ENCODE data around the gene SH3BP4.
"Not testable (repeated sequence)": the region's sequence is repeated elsewhere in the genome, so short reads cannot be mapped to it uniquely, and the experiment has no call there.

Gene SH3BP4

DNA sequence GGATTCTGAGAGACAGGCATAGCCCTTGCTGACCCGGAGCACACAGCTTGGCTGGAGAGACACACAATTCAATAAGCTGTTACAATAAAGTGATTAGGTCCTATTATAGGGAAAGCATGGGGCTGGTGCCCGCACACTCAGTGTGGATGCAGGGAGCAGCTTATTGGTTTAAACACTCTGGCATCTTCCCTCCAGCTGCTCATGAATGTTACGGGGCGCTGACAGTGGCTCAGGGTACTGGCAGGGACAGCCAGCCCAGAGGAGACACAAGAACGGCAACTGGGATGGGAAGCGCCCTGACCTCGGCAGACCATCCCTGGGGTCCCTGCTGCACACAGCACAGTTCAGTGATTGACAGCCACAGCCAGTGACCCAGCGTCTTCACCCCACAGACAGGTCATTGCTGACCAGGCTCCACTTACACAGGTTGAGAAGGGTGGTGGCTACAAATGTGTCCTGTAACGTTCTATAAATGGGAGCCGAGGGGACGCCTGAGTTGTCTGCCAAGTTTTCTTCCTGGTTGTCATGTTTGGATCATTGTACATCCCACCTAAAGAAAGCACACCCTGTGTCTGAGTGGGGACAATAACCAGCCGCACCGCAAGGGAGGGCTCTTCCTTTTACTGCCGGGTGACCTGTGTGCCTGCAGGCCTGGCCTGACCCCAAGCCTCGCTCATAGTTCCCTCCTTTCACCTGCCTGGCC, 60.3 kb downstream of the SH3BP4 start:
- Histone ChIP-seq H3K4me3 (ENCODE audit: low read length) (no peak overlapping the region), H4K20me1 (ENCODE audit: control insufficient read depth, insufficient read depth, low read depth, low read length) (no peaks in the 10 kb centered on the region), H3K9me2 (replicated peaks; ENCODE audit: control insufficient read depth, low read length) (no peaks in the 10 kb centered on the region), H3K4me1 (ENCODE audit: control insufficient read depth, low read length) (no peaks in the 10 kb centered on the region), H3K4me2 (ENCODE audit: low read length) (no peak overlapping the region), H3K36me3 (ENCODE audit: control insufficient read depth, low read length) (no peaks in the 10 kb centered on the region), H3K79me2 (ENCODE audit: control insufficient read depth, low read length) (no peaks in the 10 kb centered on the region), H3F3A (ENCODE audit: control insufficient read depth, insufficient read depth) (no peaks in the 10 kb centered on the region), H3K27ac (ENCODE audit: low read depth, low read length) (no peak overlapping the region), H3K27me3 (ENCODE audit: control insufficient read depth, low read length) (no peaks in the 10 kb centered on the region), H3K9me3 (ENCODE audit: control insufficient read depth, insufficient read depth, low read length) (no peaks in the 10 kb centered on the region; the same call in 1 of the 2 replicates)
- TF ChIP-seq EZH2phosphoT487 (IDR thresholded peaks at IDR 0.05; ENCODE audit: borderline replicate concordance, low read length), result no peak
- TF ChIP-seq, protein P1, sequence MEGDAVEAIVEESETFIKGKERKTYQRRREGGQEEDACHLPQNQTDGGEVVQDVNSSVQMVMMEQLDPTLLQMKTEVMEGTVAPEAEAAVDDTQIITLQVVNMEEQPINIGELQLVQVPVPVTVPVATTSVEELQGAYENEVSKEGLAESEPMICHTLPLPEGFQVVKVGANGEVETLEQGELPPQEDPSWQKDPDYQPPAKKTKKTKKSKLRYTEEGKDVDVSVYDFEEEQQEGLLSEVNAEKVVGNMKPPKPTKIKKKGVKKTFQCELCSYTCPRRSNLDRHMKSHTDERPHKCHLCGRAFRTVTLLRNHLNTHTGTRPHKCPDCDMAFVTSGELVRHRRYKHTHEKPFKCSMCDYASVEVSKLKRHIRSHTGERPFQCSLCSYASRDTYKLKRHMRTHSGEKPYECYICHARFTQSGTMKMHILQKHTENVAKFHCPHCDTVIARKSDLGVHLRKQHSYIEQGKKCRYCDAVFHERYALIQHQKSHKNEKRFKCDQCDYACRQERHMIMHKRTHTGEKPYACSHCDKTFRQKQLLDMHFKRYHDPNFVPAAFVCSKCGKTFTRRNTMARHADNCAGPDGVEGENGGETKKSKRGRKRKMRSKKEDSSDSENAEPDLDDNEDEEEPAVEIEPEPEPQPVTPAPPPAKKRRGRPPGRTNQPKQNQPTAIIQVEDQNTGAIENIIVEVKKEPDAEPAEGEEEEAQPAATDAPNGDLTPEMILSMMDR (IDR thresholded peaks at IDR 0.05; ENCODE audit: low read depth, low read length, poor library complexity, severe bottlenecking), result no peak

DNA sequence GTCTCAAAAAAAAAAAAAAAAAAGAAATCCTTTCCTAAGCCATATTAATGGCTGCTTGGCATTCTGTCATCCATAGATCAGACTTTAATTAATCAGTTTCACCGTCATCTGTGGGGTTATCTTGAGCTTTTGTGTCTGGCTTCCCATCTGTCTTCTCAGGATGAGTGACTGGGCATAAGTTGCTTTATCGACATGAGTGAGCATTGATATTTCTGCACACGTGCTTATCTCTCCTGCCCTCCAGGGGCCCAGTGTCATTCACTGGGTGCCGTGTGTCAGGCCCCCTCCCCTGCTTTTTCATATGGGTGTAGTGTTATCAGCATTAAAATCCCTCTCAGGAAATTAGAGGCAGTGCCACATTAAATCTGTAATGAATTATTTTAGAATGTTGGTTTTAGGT, 65.6 kb downstream of the SH3BP4 start:
- Histone ChIP-seq H3K27me3 (ENCODE audit: control insufficient read depth, low read length) (no peaks in the 10 kb centered on the region), H4K20me1 (ENCODE audit: control insufficient read depth, insufficient read depth, low read depth, low read length) (no peaks in the 10 kb centered on the region), H3K4me3 (ENCODE audit: low read length) (no peak overlapping the region), H3F3A (ENCODE audit: control insufficient read depth, insufficient read depth) (no peaks in the 10 kb centered on the region), H3K9me2 (replicated peaks; ENCODE audit: control insufficient read depth, low read length) (no peaks in the 10 kb centered on the region), H3K4me1 (ENCODE audit: control insufficient read depth, low read length) (no peaks in the 10 kb centered on the region), H3K36me3 (ENCODE audit: control insufficient read depth, low read length) (no peaks in the 10 kb centered on the region), H3K4me2 (ENCODE audit: low read length) (no peak overlapping the region), H3K9me3 (ENCODE audit: control insufficient read depth, insufficient read depth, low read length) (no peaks in the 10 kb centered on the region; the same call in 1 of the 2 replicates), H3K27ac (ENCODE audit: low read depth, low read length) (no peak overlapping the region), H3K79me2 (ENCODE audit: control insufficient read depth, low read length) (no peaks in the 10 kb centered on the region)
- TF ChIP-seq, protein P1 (IDR thresholded peaks at IDR 0.05; ENCODE audit: low read depth, low read length, poor library complexity, severe bottlenecking), result no peak
- TF ChIP-seq EZH2phosphoT487 (IDR thresholded peaks at IDR 0.05; ENCODE audit: borderline replicate concordance, low read length), result no peak

DNA sequence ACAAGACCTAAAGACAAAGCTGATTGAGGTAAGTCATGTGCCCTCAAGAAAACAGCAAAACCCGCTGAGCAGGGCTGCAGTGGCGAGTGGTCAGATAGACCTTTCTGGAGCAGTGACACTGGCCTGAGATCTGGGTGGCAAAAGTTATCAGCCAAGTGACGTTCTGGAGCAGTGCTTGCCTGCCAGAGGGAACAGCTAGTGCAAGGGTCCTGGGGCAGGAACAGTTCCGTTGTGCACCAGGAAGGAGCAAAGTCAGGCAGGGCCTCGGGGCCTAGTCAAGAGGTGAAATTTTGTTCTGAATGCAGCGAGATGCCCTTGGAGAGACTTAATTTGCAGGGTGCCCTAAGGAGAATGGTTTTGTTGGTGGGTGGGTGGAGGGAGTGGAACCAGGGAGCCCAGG, 67.0 kb downstream of the SH3BP4 start:
- Histone ChIP-seq H3K9me2 (replicated peaks; ENCODE audit: control insufficient read depth, low read length) (no peaks in the 10 kb centered on the region), H4K20me1 (ENCODE audit: control insufficient read depth, insufficient read depth, low read depth, low read length) (no peaks in the 10 kb centered on the region), H3K27ac (ENCODE audit: low read depth, low read length) (no peak overlapping the region), H3F3A (ENCODE audit: control insufficient read depth, insufficient read depth) (no peaks in the 10 kb centered on the region), H3K27me3 (ENCODE audit: control insufficient read depth, low read length) (no peaks in the 10 kb centered on the region), H3K4me3 (ENCODE audit: low read length) (no peak overlapping the region), H3K79me2 (ENCODE audit: control insufficient read depth, low read length) (no peaks in the 10 kb centered on the region), H3K36me3 (ENCODE audit: control insufficient read depth, low read length) (no peaks in the 10 kb centered on the region), H3K9me3 (ENCODE audit: control insufficient read depth, insufficient read depth, low read length) (no peaks in the 10 kb centered on the region; the same call in 1 of the 2 replicates), H3K4me1 (ENCODE audit: control insufficient read depth, low read length) (no peaks in the 10 kb centered on the region), H3K4me2 (ENCODE audit: low read length) (no peak overlapping the region)
- no peak for TF ChIP-seq EZH2phosphoT487 (IDR thresholded peaks at IDR 0.05; ENCODE audit: borderline replicate concordance, low read length)
- TF ChIP-seq, protein P1 (IDR thresholded peaks at IDR 0.05; ENCODE audit: low read depth, low read length, poor library complexity, severe bottlenecking), result no peak

DNA sequence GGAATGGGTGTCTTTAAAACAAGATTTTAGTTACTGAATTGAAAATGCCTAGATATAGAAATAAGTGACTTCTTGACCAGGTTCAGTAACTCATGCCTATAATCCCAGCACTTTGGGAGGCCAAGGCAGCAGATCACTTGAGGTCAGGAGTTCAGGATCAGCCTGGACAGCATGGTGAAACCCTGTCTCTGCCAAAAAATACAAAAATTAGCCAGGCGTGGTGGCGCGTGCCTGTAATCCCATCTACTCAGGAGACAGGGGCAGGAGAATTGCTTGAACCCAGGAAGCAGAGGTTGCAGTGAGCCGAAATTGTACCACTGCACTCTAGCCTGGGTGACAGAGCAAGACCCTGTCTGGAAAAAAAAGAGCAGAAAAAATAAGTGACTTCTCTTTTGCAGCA, 68.3 kb downstream of the SH3BP4 start:
- not testable (repeated sequence) for H3K4me1 ChIP-seq (ENCODE audit: control insufficient read depth, low read length); H3K79me2 ChIP-seq (ENCODE audit: control insufficient read depth, low read length); H3K36me3 ChIP-seq (ENCODE audit: control insufficient read depth, low read length); H3K27me3 ChIP-seq (ENCODE audit: control insufficient read depth, low read length); H3K4me3 ChIP-seq (ENCODE audit: low read length); H3K27ac ChIP-seq (ENCODE audit: low read depth, low read length); H3K9me2 ChIP-seq (replicated peaks; ENCODE audit: control insufficient read depth, low read length); H4K20me1 ChIP-seq (ENCODE audit: control insufficient read depth, insufficient read depth, low read depth, low read length); H3K9me3 ChIP-seq (ENCODE audit: control insufficient read depth, insufficient read depth, low read length); H3F3A ChIP-seq (ENCODE audit: control insufficient read depth, insufficient read depth); H3K4me2 ChIP-seq (ENCODE audit: low read length)
